Trophoblast cell (in vitro differentiated cells and primary cell): ENCODE results near the gene ETHE1.

ENCODE experiments used
- DNase-seq, 2 donors: peaks; one replicate each; pipeline ENCODE4 v3.0.0-alpha.2; 2016
- H2AFZ ChIP-seq: 2 replicates; pipeline ENCODE4 v1.6.1; 2013; ENCODE audit warnings: low read length, moderate library complexity, mild to moderate bottlenecking; ENCODE audit not compliant: insufficient read depth, poor library complexity
- H2AK5ac ChIP-seq: 2 replicates; pipeline ENCODE4 v1.6.1; 2013; ENCODE audit warnings: mild to moderate bottlenecking, low read length
- H2BK120ac ChIP-seq: 2 replicates; pipeline ENCODE4 v1.6.1; 2013; ENCODE audit warnings: low read length, mild to moderate bottlenecking, moderate library complexity; ENCODE audit not compliant: insufficient read depth, poor library complexity
- H2BK12ac ChIP-seq: 2 replicates; pipeline ENCODE4 v1.6.1; 2013; ENCODE audit warnings: mild to moderate bottlenecking, low read length, moderate library complexity
- H2BK5ac ChIP-seq: 2 replicates; pipeline ENCODE4 v1.6.1; 2013; ENCODE audit warnings: low read length, low read depth, moderate library complexity, mild to moderate bottlenecking; ENCODE audit not compliant: poor library complexity
- H3K14ac ChIP-seq: 2 replicates; pipeline ENCODE4 v1.6.1; 2013; ENCODE audit warnings: mild to moderate bottlenecking, low read length
- H3K18ac ChIP-seq: 2 replicates; pipeline ENCODE4 v1.6.1; 2013; ENCODE audit warnings: mild to moderate bottlenecking, low read length
- H3K23ac ChIP-seq: 2 replicates; pipeline ENCODE4 v1.6.1; 2013; ENCODE audit warnings: low read length
- H3K27ac ChIP-seq: 2 replicates; pipeline ENCODE4 v1.5.1; 2013; ENCODE audit warnings: low read depth, mild to moderate bottlenecking, inconsistent platforms, low read length, moderate library complexity
- H3K27me3 ChIP-seq: 2 replicates; pipeline ENCODE4 v1.6.1; 2013; ENCODE audit warnings: inconsistent platforms, mild to moderate bottlenecking, low read length, moderate library complexity; ENCODE audit not compliant: insufficient read depth
- H3K36me3 ChIP-seq, 2 experiments: 1 replicate in 1 of 2; 2 replicates in 1 of 2; pipeline ENCODE4 v1.6.1; 2013; ENCODE audit warnings: low read length in 2 of 2, mild to moderate bottlenecking in 2 of 2, moderate library complexity in 1 of 2; ENCODE audit not compliant: insufficient read depth in 2 of 2, control insufficient read depth in 1 of 2
- H3K4ac ChIP-seq: 2 replicates; pipeline ENCODE4 v1.6.1; 2013; ENCODE audit warnings: low read depth, mild to moderate bottlenecking, low read length, moderate library complexity
- H3K4me1 ChIP-seq, 2 experiments: 1 replicate in 1 of 2; 2 replicates in 1 of 2; pipeline ENCODE4 v1.6.1; 2013; ENCODE audit warnings: low read length in 2 of 2, mild to moderate bottlenecking in 2 of 2, moderate library complexity in 1 of 2; ENCODE audit not compliant: insufficient read depth in 2 of 2, control insufficient read depth in 1 of 2
- H3K4me2 ChIP-seq: 2 replicates; pipeline ENCODE4 v1.6.1; 2013; ENCODE audit warnings: inconsistent platforms, mild to moderate bottlenecking, low read length, moderate library complexity
- H3K4me3 ChIP-seq: 2 replicates; pipeline ENCODE4 v1.5.1; 2013; ENCODE audit warnings: mild to moderate bottlenecking, low read depth, low read length, inconsistent platforms
- H3K79me1 ChIP-seq: one replicate; pipeline ENCODE4 v1.6.1; 2013; ENCODE audit warnings: low read length
- H3K79me2 ChIP-seq: 2 replicates; pipeline ENCODE4 v1.6.1; 2013; ENCODE audit warnings: low read length, mild to moderate bottlenecking; ENCODE audit not compliant: control insufficient read depth, insufficient read depth, poor library complexity
- H3K9ac ChIP-seq: 2 replicates; pipeline ENCODE4 v1.6.1; 2013; ENCODE audit warnings: mild to moderate bottlenecking, low read length
- H3K9me3 ChIP-seq: 2 replicates; pipeline ENCODE4 v1.6.1; 2013; ENCODE audit warnings: low read depth, mild to moderate bottlenecking, control low read depth, inconsistent platforms, low read length; ENCODE audit not compliant: insufficient read depth
- H4K12ac ChIP-seq: 2 replicates; pipeline ENCODE4 v1.6.1; 2013; ENCODE audit warnings: low read depth, mild to moderate bottlenecking, low read length, moderate library complexity
- H4K8ac ChIP-seq: 2 replicates; pipeline ENCODE4 v1.6.1; 2013; ENCODE audit warnings: low read depth, mild to moderate bottlenecking, low read length, moderate library complexity
- H4K91ac ChIP-seq: one replicate; pipeline ENCODE4 v1.6.1; 2013; ENCODE audit warnings: low read depth, mild to moderate bottlenecking, low read length, moderate library complexity
- WGBS: extraction: QIAGEN DNeasy Blood & Tissue Kit; methylation state at CpG from one replicate; pipeline ENCODE4 v1.1.7; 2013; ENCODE audit warnings: missing lambda C conversion rate; ENCODE audit not compliant: insufficient read length, insufficient coverage; ENCODE audit errors: extremely low coverage; 5-methylcytosine and 5-hydroxymethylcytosine counted together

The ETHE1 gene

DNA sequence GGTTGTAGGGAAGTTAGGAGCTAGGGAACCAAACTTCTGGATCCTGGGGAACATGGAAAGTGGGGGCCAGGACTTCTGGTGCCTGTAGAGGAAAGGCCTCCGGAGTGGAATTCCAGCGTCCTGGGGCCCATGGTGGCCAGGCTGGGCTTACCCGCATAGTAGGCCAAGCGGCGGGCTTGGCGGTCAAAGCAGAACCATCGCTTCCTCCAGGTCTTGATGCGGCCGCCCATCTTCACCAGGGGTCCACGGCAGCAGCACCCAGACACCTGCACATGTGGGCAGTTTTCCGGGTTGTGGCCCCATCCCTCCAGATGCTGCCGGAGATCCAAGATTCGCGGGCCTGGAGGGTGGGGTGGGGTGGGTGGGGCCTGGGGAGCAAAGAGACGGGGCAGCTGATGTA lies 47.8 kb downstream of the ETHE1 start:
- H2BK12ac ChIP-seq: no peak overlapping the region
- H4K91ac ChIP-seq: no peak overlapping the region
- H3K36me3 ChIP-seq: peaks cover 0 to 5% of the 10 kb centered on the region in 2 experiments
- DNase-seq: no peak
- no peak overlapping the region for H3K4me2 ChIP-seq
- H3K4me3 ChIP-seq: no peak overlapping the region
- no peak overlapping the region for H2AK5ac ChIP-seq
- peaks cover 4% of the 10 kb centered on the region for H3K79me1 ChIP-seq
- H3K27me3 ChIP-seq: no peaks in the 10 kb centered on the region
- H3K14ac ChIP-seq: no peak overlapping the region
- no CpG with 5 or more reads among the region's 15 CpGs for WGBS
- no peaks in the 10 kb centered on the region for H3K79me2 ChIP-seq
- no peak overlapping the region for H3K27ac ChIP-seq
- no peak overlapping the region for H3K4ac ChIP-seq
- H3K4me1 ChIP-seq: peaks cover 7 to 10% of the 10 kb centered on the region in 2 experiments
- H2AFZ ChIP-seq: no peak overlapping the region
- H3K9ac ChIP-seq: no peak overlapping the region
- no peak overlapping the region for H2BK5ac ChIP-seq
- no peak overlapping the region for H4K8ac ChIP-seq
- H2BK120ac ChIP-seq: no peak overlapping the region
- H4K12ac ChIP-seq: no peak overlapping the region
- H3K23ac ChIP-seq: no peak overlapping the region
- H3K9me3 ChIP-seq: no peaks in the 10 kb centered on the region
- H3K18ac ChIP-seq: no peak overlapping the region

DNA sequence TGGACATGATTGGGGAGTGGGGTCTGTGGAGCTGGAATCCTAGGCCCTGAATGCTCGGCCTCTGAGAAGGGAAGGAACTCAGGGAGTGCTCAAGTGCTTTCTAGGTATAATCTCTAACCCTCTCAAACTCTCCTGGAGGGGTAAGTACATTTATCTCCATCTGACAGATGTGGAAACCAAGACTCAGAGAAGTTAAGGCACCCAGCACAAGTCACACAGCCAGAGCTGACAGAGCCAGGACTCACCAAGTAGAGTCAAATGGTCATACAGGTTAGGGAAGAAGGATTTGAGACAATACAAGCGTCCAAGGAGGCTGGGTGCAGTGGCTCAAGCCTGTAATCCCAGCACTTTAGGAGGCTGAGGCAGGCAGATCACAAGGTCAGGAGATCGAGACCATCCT lies 48.7 kb downstream of the ETHE1 start:
- H3K4ac ChIP-seq: no peak overlapping the region
- no peak overlapping the region for H4K8ac ChIP-seq
- H3K27me3 ChIP-seq: no peaks in the 10 kb centered on the region
- H3K9ac ChIP-seq: no peak overlapping the region
- H3K27ac ChIP-seq: no peak overlapping the region
- no peak overlapping the region for H2AFZ ChIP-seq
- no CpG with 5 or more reads among the region's 3 CpGs for WGBS
- H2BK5ac ChIP-seq: no peak overlapping the region
- H2AK5ac ChIP-seq: no peak overlapping the region
- no peaks in the 10 kb centered on the region for H3K79me2 ChIP-seq
- no peak for DNase-seq
- H3K23ac ChIP-seq: no peak overlapping the region
- no peak overlapping the region for H2BK12ac ChIP-seq
- H2BK120ac ChIP-seq: no peak overlapping the region
- peaks cover 0 to 5% of the 10 kb centered on the region in 2 experiments for H3K36me3 ChIP-seq
- H3K4me3 ChIP-seq: no peak overlapping the region
- H3K79me1 ChIP-seq: peaks cover 4% of the 10 kb centered on the region
- H3K14ac ChIP-seq: no peak overlapping the region
- no peaks in the 10 kb centered on the region for H3K9me3 ChIP-seq
- H3K4me2 ChIP-seq: no peak overlapping the region
- H3K4me1 ChIP-seq: peaks cover 7 to 10% of the 10 kb centered on the region in 2 experiments
- H4K12ac ChIP-seq: no peak overlapping the region
- no peak overlapping the region for H4K91ac ChIP-seq
- H3K18ac ChIP-seq: no peak overlapping the region

DNA sequence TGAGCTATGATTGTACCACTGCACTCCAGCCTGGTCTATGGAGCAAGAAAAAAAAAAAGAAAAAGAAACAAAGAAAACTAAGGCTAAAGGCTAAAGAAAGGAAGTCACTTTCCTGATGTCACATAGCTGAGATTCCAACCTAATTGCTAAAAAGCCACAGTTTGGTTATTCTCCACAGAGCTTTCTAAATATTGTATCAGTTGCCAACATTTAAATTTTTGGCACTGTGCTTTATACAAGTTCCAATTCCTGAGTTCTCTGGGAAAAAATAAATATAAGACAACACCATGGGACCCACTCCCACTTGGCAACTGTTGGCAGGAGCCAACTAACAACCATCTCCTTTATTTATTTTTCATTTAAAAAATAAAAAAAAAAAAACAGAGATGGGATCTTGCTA lies 50.4 kb downstream of the ETHE1 start:
- peak in 1 of 2 donors; percentile 24 for DNase-seq
- Histone ChIP-seq H3K36me3 (peaks cover 0 to 5% of the 10 kb centered on the region in 2 experiments), H4K8ac (no peak overlapping the region), H3K4me2 (no peak overlapping the region), H3K9me3 (no peaks in the 10 kb centered on the region), H3K79me2 (no peaks in the 10 kb centered on the region), H3K4me1 (peaks cover 7% of the 10 kb centered on the region in 2 experiments), H3K4me3 (no peak overlapping the region), H2BK120ac (no peak overlapping the region), H3K23ac (no peak overlapping the region), H3K9ac (no peak overlapping the region), H2AFZ (no peak overlapping the region), H4K91ac (no peak overlapping the region), H2BK5ac (no peak overlapping the region), H2BK12ac (no peak overlapping the region), H3K18ac (no peak overlapping the region), H3K27me3 (no peaks in the 10 kb centered on the region), H3K79me1 (peaks cover 4% of the 10 kb centered on the region), H4K12ac (no peak overlapping the region), H2AK5ac (no peak overlapping the region), H3K4ac (no peak overlapping the region), H3K14ac (no peak overlapping the region), H3K27ac (no peak overlapping the region)

DNA sequence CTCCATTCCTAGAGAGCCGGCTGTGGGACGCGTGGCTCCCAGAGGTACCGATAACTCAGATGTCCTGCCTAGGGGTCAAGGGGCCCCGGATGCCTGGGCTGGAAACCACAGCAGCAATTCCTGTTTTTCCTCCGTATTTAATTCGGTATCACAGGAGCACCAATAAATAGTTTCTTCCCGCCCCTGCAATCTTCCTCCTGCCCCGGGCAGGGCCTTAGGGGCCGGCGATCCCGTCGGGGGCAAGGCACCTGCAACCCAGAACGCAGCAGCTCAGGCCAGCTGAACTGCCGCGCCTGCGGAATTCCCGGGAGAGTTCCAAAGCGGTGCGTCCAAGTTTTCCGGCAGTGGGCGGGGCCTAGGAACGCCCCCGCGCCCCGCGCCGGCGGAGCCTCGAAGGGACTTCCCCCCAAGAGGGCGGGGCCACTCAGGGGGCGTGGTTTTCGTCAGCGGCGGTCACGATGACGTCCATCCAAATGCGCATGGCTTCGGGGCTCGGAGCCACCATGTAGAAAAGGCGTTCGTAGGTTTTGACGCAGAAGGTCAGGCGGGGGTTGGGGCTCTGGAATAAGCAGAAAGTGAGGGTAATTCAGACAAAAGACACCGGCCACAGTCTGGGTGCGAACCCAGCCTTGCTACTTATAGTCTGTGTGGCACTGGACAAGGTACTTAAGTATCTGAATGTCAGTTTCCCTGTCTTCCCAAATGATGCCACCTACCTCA lies 51.9 kb downstream of the ETHE1 start:
- Histone ChIP-seq H3K14ac (no peak overlapping the region), H3K4ac (no peak overlapping the region), H3K23ac (no peak overlapping the region), H4K91ac (peak overlapping the region; percentile 40), H2BK12ac (no peak overlapping the region), H3K27ac (peak overlapping the region; percentile 46), H3K79me1 (peaks cover 4% of the 10 kb centered on the region), H3K79me2 (no peaks in the 10 kb centered on the region), H3K9ac (peak overlapping the region; percentile 21), H4K12ac (peak overlapping the region; percentile 39), H3K4me3 (peak overlapping the region; percentile 58), H3K9me3 (no peaks in the 10 kb centered on the region), H2AFZ (peak overlapping the region; percentile 8), H3K18ac (no peak overlapping the region), H3K36me3 (peaks cover 0 to 2% of the 10 kb centered on the region in 2 experiments), H2BK5ac (no peak overlapping the region), H4K8ac (peak overlapping the region; percentile 81), H2BK120ac (no peak overlapping the region), H2AK5ac (no peak overlapping the region), H3K4me1 (peaks cover 7 to 10% of the 10 kb centered on the region in 2 experiments), H3K27me3 (no peaks in the 10 kb centered on the region), H3K4me2 (peak overlapping the region; percentile 68)
- no CpG with 5 or more reads among the region's 46 CpGs for WGBS
- DNase-seq: peak; percentile 98 to 100
